Activated T-helper 9 cell treated with anti-CD3 and anti-CD28 coated beads, Interleukin-2, amount 50 U/mL, for 16 hours (primary cell): ENCODE measurements around the gene CHST2.
"Not testable (repeated sequence)": the region's sequence is repeated elsewhere in the genome, so short reads cannot be mapped to it uniquely, and the experiment has no call there.

Experiments
- DNase-seq: peaks from one replicate; pipeline ENCODE4 v3.0.0-alpha.2; 2020; ENCODE audit warnings: low read depth

Gene CHST2, protein sequence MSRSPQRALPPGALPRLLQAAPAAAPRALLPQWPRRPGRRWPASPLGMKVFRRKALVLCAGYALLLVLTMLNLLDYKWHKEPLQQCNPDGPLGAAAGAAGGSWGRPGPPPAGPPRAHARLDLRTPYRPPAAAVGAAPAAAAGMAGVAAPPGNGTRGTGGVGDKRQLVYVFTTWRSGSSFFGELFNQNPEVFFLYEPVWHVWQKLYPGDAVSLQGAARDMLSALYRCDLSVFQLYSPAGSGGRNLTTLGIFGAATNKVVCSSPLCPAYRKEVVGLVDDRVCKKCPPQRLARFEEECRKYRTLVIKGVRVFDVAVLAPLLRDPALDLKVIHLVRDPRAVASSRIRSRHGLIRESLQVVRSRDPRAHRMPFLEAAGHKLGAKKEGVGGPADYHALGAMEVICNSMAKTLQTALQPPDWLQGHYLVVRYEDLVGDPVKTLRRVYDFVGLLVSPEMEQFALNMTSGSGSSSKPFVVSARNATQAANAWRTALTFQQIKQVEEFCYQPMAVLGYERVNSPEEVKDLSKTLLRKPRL

DNA sequence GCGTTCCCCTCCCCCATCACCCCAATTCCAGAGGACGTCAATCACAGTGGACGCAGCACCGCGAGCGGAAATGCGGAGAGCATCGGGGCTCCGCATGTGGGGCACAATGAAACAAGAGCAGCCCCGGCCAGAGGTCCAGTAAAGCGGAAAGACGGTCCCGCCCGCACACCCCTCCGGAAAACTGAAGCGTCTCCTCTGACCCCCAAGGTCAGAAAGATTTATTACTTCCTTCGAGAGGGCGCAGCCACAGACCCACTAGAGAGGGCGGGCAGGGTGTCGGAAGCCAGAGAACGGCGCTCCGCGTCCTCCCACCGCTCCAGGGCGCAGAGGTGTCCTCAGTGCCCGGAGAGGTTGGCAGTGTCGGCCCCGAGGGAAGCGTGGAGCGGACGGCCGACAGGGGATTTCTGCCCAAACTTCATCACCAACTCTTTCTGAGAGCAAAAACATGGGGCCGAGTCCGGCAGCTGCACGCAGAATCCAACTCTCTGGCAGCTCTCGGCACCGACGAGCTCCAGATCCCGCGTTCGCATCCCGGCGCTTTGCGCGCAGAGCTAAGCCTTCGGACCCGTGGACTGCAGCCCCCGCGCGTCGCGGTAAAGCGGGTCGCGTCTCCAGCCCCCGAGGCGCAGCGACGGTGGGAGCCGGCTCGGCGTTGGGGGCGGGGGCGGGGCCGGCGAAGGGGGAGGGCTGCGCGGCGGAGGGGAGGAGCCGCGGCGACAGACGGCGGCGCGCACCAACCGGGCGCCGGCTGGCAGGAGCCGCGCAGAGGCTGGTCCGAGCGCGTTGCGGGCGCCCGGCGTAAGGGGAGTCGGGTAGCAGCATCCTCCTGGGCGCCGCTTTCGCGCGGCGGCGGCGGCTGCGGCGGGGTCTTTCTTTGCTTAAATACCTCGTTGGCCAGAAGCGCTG is at the start of gene CHST2:
Gene CHST2, plus strand, starts transcription at position 763 of the 906 bp plus-strand sequence. CDS start 1,046 bp downstream, outside the sequence.
- DNase-seq: peak; percentile 28

DNA sequence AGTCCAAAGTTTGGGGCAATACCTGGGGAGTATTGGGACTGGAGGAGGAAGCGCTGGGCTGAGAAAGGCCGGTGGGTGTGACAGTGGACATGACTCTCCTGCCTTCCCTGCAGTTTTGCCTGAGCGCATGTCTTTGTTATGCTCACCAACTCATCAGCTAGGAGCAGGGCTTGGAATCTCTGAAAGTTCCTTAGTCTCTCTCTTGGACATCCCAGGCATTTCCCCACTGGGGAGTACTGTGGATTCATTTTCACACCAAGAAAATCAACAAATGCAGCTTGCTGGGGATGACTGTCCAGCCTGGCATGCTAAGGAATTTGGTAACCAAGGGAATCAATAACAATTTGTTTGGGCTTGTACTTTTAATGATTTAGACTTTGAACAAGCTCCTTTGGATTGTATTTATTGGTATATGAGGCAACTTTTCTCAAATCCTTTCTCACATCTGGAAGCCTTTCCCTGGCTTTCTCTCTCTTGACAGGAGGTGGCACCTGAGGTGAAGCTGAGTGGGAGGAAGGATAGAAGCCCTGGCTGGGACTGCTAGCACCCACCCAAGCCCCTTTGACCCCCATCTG is 48.5 kb upstream of the CHST2 start:
- DNase-seq: no peak

DNA sequence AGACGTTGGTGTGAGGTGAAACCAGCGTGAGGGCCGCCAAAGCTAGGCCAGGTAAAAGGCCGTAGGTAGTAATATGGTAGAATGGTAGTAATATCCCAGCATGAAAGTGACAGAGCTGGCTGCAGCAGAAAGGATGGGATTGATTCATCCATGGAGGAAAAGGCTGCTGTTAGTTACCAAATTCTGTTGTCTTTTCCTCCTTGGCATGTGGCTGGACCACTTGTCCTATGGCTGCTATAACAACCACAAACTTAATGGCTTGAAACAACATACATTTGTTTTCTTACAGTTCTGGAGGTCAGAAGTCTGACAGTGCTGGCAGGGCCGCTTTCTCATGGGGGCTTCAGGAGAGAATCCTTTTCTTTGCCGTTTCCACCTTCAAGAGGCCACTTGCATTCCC is 47.8 kb upstream of the CHST2 start:
- DNase-seq: no peak

- not testable (repeated sequence) for DNase-seq
Observed at GRCh38 chr3:143072298-143073020, 47.1 kb upstream of the CHST2 start.

DNA sequence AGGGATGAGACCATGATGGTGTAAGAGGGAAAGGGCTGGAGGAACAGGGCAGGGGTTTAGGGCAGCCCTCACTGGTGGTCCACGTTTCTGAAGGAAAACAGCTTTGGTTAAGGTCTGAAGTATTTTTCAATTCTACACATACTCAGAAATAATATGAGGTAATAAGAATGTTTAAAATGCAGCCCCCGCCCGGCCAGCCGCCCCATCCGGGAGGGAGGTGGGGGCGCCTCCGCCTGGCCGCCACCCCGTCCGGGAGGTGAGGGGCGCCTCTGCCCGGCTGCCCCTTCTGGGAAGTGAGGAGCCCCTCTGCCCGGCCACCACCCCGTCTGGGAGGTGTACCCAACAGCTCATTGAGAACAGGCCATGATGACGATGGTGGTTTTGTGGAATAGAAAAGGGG is 46.0 kb upstream of the CHST2 start:
- not testable (repeated sequence) for DNase-seq

GRCh38 chr3:143073983-143074382 is 45.6 kb upstream of the CHST2 start:
- not testable (repeated sequence) for DNase-seq

DNA sequence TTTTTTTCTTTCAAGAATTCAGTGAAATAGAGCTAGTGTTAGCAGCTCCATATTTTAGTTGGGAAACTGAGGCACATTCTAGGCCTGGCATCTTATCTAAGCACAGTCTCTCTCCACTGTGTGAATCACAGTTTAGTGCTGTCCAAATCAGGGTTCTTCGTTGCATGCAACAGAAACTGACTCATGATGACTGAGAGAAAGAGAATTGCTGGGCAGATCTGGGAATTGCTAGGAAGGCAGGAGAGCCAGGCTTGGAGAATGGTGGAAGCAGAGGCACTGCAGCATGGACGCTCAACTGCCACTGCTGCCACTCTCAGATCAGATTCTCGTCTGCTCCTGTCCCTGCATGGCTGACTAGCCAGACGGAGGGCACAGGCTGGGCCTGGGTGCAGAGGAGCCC is 40.7 kb upstream of the CHST2 start:
- DNase-seq: no peak

DNA sequence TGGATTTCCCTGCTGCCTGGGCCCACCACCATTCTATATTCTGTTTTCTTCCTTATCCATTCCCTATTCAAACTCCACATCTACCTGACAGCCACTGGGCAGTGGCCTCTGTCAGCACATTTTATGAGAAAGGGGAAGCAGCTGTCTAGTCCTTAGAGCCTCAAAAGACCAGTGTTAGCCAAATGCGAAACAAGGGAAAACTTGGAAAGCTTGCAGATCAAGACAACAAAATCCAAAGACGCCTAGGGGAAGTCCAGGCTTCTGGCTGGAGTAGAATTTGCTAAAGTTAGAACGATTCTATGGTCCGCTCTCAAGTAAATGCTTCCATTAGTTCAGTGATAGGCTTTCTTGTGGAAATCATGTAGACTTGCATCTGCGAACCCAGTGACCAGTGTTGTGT is 39.4 kb upstream of the CHST2 start:
- DNase-seq: no peak

DNA sequence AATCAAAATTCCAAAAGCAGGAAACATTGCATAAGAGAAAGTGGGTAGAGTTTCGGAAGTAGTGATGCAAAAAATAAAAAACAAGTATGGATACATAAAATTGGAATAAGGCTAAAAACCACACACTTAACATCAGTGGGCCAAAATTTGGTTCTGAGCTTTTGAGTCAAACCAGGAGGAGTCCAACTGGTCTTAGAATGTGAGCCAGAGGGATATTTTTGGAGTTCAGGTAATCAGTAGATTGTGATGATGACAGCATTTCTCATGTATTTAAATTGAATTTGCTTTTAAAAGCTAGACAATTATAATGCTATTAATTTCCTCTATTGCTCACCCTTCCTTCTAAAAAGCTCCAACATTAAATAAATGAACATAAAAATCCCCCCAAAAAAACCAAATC is 38.2 kb upstream of the CHST2 start:
- DNase-seq: no peak

DNA sequence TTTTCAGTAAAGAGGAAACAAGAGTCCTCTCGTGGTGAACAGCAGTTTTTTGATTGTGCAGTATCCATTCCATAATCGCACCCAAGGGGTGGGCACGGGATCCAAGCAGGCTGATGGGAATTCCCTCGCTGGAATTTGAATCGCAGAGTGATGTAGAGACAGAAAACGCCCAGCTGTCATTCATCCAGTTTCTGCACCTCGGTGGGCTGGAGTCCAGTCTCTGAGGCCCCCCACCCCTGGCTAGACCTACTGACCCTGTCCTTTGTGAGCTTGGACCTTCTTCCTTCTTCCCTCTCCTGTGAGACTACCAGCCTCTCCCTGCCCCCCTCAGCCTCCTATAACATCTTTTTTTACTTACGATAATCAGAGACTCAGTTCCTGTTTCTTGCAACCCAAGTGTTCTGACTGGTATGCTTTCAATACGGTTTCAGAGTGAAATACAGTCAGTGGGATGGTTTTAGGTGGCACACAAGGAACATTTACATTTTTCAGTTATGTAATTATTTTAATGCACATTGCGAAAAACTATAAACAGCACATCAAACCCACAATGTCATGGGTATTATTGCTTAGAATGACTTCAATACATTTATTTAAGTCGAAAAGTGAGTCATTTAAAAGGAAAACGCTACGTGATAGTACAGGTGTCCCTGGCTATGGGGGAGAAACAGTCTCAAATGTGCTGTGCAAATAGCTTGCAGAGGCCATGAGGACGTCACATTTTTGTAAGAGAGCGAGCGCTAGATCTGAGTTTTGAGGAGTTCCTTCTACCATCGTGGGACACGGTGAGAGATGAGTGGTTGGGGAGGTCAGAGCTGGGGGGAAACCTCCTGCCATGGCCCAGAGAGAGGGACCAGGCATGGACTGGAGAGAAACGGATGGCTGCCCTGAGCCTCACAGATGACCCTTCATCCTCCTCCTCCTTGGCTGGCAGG is 37.5 kb upstream of the CHST2 start:
- DNase-seq: no peak

DNA sequence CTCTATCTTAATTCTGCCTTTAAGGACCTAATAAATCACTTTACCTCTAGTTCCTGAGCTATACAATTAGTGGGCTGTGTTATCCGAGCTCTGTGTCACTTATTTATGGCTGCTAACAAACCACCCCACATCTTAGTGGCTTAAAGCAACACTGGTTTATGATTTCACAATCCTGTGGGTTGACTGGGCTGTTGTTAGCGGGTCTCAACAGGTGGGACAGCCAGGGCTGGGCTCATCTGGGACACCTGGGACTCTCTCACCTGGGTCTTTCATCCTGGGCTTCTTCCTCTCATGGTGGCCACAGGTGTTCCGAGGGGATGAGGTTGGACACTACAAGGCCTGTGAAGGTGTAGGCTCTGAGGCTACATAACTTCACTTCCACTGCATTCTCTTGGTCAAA is 35.8 kb upstream of the CHST2 start:
- no peak for DNase-seq

- DNase-seq: no peak
Observed at GRCh38 chr3:143084856-143085731, 34.5 kb upstream of the CHST2 start.

GRCh38 chr3:143088835-143089234 is 30.7 kb upstream of the CHST2 start:
- no peak for DNase-seq

GRCh38 chr3:143089965-143090364 is 29.6 kb upstream of the CHST2 start:
- DNase-seq: no peak

GRCh38 chr3:143090486-143090885 is 29.1 kb upstream of the CHST2 start:
- no peak for DNase-seq

- DNase-seq: no peak
Observed at GRCh38 chr3:143090976-143091837, 28.4 kb upstream of the CHST2 start.

DNA sequence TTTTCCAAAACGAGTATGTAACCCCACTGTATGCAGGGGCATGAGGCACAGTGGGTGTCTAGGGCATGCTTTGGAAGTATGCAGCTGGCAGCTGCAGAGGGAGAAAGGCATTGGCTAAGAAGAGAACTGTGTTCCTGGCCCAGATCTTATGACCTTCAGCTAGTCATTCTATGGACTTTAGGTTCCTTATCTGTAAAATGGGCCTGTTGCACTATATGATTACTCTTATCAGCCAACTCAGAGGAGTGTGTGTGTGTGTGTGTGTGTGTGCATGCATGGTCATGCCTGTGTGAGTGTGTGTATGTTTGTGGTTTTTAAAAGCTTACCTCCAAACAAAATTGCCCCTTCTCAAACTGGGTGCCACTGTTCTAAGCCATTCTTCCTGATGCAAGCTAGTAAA is 27.4 kb upstream of the CHST2 start:
- no peak for DNase-seq

DNA sequence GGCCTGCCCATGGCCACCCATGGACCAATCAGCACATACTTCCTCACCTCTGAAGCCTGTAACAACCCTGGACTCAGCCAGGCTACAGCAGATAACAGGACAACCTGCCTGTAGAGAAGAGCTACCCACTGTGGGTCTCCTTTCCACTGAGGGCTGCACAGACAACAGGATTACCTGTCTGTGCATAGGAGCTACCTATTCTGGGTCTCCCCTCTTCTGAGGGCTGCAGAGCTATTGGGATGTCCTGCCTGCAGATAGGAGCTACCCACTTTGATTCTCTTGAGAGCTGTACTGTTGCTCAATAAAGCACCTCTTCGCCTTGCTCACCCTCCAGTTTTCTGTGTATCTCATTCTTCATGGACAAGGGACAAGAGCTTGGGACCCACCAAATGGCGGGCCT is 23.8 kb upstream of the CHST2 start:
- DNase-seq: no peak
